ENCODE measurements around the gene PRAMEF5. TPM values are rescaled to one million over a fixed set of nuclear protein-coding genes. Genes with fewer than 3 reads are reported as not detected.
"Not testable (repeated sequence)": the region's sequence is repeated elsewhere in the genome, so short reads cannot be mapped to it uniquely, and the experiment has no call there.

Gene PRAMEF5
- polyA plus RNA-seq (2012; ENCODE audit: insufficient read depth, insufficient read length), result not detected

DNA sequence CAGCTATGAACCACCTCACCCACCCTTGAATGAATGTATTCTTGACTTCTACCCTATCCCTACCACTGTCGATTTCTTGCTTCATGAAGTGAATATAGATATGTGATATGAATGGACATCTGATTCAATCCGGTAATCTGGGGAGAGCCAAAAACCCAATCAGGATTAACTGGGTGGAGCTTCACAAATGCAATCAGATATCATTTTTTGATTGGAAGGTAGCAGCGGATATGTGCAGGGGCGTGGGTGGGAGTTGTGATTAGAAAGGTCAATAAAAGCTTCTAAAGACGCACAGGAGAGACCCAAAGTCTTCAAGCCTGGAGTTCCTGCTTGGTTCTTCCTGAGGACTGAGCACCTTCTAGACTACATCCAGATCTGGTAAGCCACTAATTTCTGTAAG lies at the start of gene PRAMEF5:
TSS of gene PRAMEF5 (plus strand) at position 301 of the 400 bp plus-strand sequence. CDS start 5,071 bp downstream, outside the sequence.
- not testable (repeated sequence) for H3K4me3 ChIP-seq (ENCODE audit: low read length); DNase-seq (ENCODE audit: low read depth, low spot score)

DNA sequence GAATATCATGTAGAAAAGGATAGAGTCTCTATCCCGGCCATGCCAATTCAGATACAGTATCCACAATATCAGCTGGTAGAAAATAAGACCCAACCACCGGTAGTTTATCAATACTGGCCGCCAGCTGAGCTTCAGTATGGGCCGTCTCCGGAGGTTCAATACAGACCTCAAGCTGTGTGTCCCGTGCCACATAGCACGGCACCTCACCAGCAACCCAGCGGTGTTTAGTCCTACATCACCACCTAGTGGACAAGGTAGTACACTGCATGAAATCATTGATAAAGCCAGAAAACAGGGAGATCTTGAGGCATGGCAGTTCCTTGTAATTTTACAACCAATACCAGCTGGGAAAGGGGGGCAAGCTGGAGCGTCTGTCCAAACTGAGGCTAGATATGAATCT lies 45.3 kb upstream of the PRAMEF5 start:
- H3K4me3 ChIP-seq (ENCODE audit: low read length); DNase-seq (ENCODE audit: low read depth, low spot score): not testable (repeated sequence)

DNA sequence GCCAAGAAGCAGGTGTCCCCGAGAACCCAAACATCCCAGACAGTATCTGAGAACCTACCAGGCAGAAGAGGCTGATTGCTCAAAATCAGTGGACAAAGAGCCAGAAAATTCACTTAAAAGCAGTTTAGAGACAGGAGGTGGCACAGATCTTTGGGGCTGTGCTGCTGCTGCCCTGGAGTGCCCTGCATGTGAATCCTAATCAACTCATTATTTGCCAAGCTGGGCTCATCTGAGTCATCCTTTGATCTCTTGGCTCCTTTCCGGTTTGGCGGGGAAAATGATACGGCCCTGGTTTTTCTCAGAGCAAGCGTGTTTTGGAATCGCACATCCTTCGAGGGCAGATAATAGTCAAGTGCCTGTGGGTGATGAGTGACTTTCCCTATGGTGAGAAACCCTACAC lies 37.4 kb upstream of the PRAMEF5 start:
- DNase-seq (ENCODE audit: low read depth, low spot score); H3K4me3 ChIP-seq (ENCODE audit: low read length): not testable (repeated sequence)

DNA sequence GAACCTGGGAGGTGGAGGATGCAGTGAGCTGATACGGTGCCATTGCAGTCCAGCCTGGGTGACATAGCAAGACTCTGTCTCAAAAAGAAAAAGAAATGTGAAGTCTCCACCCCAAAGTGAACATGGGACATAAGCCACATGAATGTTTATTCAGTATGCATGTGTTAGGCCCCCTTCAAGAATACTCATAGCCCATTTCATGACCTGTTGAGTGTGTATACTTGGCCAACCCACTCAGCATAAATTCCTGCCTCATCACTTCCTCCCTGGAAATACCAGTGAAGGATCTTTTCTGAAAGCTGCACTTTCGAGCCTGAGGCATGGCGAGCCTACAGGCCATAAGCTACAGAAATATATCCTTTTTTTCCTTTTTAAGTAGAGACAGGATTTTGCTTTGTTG lies 34.8 kb upstream of the PRAMEF5 start:
- H3K4me3 ChIP-seq (ENCODE audit: low read length); DNase-seq (ENCODE audit: low read depth, low spot score): not testable (repeated sequence)

DNA sequence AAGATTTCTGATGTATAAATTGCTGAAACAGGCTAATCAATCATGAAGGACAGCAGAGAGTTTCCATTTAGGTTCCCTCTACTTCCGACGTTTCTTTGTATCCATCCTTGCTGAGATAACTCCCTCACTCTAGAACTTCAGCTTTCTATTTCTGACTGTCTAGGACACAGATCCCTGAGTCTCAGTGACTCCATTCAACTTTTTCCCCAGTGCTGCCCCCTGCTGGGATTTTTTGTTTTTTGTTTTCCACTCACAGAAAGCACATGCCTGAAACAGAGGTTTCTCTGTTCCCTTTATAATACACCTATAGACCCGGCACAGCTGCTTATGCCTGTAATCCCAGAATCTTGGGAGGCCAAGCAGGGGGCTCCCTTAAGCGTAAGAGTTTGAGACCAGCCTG lies 31.2 kb upstream of the PRAMEF5 start:
- DNase-seq (ENCODE audit: low read depth, low spot score), result not testable (repeated sequence)

DNA sequence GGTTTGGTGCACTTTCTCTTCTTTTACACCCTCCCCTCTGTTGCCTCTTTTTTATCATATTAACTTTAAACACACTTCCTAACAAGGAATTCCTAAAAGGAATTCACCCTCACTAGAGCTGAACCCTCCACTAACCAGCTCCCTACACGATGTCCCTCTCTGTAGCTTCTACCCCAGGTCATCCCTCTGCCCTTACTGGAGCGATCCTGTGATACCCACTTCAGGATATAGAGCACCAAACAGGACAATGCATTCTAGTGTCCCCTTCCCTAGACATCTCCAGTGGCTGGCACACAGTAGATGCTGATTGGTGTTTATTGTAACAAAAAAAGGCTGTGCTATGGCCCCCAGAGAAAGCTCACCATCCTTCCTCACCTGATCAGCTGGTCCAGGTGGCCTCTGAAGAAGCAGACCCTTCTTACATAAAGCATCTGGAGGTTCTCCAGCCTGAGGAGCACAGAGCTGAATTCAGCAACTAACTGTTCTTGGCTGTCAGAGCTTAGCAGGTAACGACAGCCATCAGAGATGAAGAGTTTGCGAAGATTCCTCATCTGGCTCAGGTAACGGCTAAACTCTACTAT lies 29.4 kb upstream of the PRAMEF5 start:
- H3K4me3 ChIP-seq (ENCODE audit: low read length), result no peak overlapping the region
- DNase-seq (ENCODE audit: low read depth, low spot score), result no peak

More for the DNA sequence above, 31.2 kb upstream of the PRAMEF5 start:
- H3K4me3 ChIP-seq (ENCODE audit: low read length), result not testable (repeated sequence)

DNA sequence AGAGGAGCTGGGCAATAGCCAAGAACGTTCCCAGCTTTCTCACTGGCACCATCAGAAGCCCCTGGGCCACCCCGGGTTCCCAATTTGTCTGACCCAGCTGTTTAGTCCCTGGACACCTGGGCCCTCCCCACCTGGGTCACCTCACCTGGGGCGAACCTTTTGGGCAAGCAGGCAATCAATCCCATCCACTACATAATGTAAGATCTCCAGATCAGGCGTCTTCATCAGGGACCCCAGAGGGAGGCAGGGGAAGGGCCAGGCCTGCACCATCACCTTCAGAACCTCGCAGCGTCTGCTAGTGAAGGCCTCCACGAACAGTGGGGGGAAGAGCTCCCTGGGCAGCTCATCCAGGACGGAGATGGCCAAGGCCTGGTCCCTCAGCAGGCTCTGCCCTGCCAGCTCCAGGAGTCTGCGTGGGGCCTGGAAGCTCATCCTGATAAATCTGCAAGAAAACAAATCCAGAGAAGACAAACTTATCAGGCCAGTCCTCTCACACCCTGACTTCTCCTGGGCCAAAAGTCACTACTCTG lies 28.3 kb upstream of the PRAMEF5 start, which contains the start of gene PRAMEF18:
TSS of gene PRAMEF18 (minus strand) at position 480 of the 530 bp plus-strand sequence. CDS start at position 432, 48 bp downstream.
- H3K4me3 ChIP-seq (ENCODE audit: low read length); DNase-seq (ENCODE audit: low read depth, low spot score): not testable (repeated sequence)

DNA sequence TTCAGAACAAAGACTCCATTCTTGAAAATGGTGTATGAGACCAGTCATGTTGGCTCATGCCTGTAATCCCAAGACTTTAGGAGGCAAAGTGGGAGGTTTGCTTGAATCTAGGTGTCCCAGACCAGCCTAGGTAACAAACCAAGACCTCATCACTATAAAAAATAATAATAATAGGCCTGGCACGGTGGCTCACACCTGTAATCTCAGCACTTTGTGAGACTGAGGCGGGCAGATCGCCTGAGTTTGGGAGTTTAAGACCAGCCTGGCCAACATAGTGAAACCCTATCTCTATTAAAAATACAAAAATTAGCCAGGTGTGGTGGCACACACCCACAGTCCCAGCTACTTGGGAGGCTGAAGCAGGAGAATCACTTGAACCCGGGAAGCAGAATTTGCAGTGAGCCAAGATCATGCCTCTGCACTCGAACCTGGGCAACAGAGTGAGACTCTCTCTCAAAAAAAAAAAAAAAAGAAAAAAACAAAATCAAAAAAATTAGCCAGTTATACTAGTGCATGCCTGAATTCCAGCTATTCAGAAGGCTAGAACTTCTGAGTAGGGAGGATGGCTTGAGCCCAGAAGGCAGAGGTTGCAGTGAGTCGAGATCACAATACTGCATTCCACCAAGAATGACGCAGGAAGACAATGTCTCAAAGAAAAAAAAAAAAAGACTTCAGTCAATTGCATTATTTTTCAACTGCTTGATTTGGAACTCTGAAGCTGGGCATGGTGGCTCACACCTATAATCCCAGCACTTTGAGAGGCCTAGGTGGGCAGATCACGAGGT lies 26.5 kb upstream of the PRAMEF5 start:
- DNase-seq (ENCODE audit: low read depth, low spot score); H3K4me3 ChIP-seq (ENCODE audit: low read length): not testable (repeated sequence)

DNA sequence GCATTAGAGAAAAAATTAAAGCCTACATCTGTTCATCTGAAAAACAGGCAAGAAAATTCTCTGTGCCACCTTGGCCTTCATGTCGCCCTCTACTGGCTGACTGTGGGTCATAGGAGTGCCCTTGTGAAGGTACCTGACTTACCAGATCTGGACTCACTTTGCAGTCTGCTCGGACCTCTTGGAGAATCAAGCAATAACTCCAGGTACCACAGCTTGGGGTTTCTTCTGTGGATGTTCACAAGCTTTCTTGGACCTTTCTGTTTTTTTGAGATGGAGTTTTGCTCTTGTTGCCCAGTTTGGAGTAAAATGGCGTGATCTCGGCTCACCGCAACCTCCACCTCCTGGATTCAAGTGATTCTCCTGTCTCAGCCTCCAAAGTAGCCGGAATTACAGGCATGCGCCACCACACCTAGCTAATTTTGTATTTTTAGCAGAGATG lies 25.6 kb upstream of the PRAMEF5 start:
- DNase-seq (ENCODE audit: low read depth, low spot score), result peak; percentile 20
- no peak overlapping the region for H3K4me3 ChIP-seq (ENCODE audit: low read length)

DNA sequence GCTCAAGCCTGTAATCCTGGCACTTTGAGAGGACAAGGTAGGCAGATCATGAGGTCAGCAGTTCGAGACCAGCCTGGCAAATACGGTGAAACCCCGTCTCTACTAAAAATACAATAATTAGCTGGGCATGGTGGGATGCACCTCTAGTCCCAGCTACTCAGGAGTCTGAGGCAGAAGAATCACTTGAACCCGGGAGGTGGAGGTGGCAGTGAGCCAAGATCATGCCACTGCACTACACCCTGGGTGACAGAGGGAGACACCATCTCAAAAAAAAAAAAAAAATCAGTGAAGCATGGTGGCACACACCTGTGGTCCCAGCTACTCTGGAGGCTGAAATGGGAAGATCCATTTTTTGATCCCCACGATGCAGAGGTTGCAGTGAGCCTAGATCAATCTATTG lies 23.9 kb upstream of the PRAMEF5 start:
- DNase-seq (ENCODE audit: low read depth, low spot score); H3K4me3 ChIP-seq (ENCODE audit: low read length): not testable (repeated sequence)

DNA sequence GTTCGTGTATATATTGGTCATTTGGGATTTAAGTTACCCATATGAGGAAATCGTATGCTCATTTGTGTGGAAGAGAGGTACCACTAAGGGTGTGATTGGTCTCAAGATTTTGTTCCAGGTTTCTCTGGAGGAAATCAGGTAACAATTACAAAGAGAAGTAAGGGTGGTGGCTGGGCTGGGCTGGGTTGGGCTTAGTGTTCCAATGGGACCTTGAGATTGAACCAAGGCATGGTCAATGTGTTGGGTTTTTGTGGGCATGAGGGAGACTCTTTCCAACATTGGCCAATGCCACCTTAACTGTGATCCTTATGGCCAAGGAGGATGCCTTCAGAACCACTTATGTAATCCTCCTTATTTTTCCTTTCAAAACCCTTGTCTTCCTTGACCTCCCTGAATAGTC lies 23.4 kb upstream of the PRAMEF5 start:
- not testable (repeated sequence) for DNase-seq (ENCODE audit: low read depth, low spot score); H3K4me3 ChIP-seq (ENCODE audit: low read length)

DNA sequence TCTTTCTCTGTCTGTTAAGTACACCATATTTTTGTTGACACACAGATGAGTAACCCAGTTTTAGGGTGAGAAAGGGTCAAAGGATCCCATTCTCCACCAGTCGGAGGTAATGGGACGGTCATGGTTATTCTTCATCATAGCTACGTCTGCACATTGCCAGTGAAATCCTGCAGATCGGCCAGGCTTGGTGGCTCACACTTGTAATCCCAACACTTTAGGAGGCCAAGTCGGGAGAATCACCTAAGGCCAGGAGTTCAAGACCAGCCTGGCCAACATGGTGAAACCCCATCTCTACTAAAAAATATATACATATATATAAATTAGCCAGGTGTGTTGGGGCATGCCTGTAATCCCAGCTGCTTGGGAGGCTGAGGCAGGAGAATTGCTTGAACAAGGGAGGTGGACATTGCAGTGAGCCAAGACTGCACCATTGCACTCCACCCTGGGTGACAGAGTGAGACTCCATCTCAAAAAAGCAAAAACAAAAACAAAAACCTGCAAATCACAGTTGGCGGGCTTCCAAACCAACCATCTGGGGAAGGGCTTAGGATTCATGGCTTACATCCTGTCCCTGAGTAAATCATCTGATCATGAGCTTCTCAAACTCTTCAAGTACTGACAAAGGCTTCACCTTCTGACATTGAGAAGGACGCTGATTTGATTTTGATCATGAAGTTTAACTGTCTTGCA lies 22.8 kb upstream of the PRAMEF5 start:
- H3K4me3 ChIP-seq (ENCODE audit: low read length), result not testable (repeated sequence)
- DNase-seq (ENCODE audit: low read depth, low spot score), result peak; percentile 7

DNA sequence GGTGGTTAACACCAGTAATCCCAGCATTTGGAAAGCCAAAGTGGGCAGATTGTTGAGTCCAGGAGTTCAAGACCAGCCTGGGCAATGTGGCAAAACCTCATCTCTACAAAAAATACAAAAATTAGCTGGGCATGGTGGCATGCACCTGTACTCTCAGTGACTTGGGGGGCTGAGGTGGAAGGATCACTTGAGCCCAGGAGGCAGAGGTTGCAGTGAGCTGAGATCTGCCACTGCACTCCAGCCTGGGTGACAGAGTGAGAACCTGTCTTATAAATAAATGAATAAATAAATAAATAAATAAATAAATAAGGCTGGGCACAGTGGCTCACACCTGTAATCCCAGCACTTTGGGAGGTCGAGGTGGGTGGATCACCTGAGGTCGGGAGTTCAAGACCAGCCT lies 21.9 kb upstream of the PRAMEF5 start:
- not testable (repeated sequence) for DNase-seq (ENCODE audit: low read depth, low spot score); H3K4me3 ChIP-seq (ENCODE audit: low read length)

DNA sequence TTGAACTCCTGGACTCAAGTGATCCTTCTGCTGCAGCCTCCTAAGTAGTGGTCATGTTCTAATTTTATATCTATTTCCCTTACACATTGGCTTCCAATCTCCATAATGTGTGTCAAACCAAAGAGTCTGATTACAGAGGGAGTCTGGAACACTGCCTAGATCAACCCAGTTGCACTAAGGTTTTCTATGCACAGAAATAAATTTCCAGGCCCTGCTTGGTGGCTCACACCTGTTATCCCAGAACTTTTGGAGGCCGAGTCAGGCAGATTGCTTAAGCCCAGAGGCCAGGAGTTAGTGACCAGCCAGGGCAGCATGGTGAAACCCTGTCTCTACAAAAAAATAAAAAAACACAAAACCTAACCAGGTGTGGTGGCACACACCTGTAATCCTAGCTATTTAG lies 19.9 kb upstream of the PRAMEF5 start:
- DNase-seq (ENCODE audit: low read depth, low spot score); H3K4me3 ChIP-seq (ENCODE audit: low read length): not testable (repeated sequence)

DNA sequence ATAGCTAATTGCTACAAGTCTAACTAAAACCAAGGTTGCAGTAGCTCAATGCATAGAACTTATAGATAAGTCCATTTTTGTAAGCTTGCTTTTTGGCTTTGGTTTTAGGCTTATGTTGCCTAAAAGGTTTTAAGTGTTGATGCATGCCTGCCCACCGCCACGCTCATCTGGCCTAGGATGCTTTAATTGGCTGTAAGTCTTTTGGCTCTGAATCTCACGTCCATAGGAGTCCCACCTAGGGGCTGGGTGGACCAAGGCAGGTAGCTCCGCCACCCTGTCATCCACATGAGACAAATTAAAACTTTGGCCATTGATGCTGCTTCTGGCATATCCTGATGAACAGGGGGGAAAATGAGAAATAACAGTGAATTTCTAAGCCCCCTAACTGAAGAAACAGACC lies 16.4 kb upstream of the PRAMEF5 start:
- H3K4me3 ChIP-seq (ENCODE audit: low read length); DNase-seq (ENCODE audit: low read depth, low spot score): not testable (repeated sequence)

DNA sequence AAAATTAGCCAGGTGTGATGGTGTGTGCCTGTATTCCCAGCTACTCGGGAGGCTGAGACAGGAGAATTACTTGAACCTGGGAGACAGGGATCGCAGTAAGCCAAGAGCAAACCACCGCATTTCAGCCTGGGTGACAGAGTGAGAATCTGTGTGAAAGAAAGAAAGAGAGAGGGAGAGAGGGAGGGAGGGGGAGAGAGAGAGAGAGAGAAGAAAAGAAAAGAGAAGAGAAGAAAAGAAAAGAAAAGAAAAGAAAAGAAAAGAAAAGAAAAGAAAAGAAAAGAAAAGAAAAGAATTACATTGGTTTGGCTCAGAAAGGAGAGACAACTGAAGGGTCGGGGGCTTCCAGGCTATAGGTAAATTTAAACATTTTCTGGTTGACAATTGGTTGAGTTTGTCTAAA lies 14.4 kb upstream of the PRAMEF5 start:
- DNase-seq (ENCODE audit: low read depth, low spot score); H3K4me3 ChIP-seq (ENCODE audit: low read length): not testable (repeated sequence)

DNA sequence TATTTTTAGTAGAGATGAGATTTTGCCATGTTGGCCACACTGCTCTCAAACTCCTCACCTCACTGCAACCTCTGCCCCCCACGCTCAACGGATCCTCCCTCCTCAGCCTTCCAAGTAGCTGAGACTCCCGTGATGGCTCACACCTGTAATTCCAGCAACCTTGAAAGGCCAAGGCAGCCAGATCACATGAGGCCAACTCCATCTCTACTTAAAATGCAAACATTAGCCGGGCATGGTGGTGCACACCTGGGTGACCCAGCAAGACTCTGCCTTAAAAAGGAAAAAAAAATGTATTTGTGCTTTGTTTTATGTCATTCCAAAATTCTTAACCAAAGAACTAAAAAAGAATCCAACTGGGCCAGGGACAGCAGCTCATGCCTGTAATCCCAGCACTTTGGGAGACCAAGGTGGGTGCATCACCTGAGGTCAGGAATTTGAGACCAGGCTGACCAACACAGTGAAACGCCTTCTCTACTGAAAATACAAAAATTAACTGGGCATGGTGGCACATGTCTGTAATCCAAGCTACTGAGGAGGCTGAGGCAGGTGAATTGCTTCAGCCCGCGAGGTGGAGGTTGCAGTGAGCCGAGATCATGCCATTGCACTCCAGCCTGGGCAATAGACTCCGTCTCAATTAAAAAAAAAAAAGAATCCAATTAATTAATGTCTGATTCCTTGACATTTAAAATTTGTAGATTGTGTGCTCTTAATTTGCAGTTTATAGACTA lies 10.3 kb upstream of the PRAMEF5 start:
- not testable (repeated sequence) for H3K4me3 ChIP-seq (ENCODE audit: low read length); DNase-seq (ENCODE audit: low read depth, low spot score)

DNA sequence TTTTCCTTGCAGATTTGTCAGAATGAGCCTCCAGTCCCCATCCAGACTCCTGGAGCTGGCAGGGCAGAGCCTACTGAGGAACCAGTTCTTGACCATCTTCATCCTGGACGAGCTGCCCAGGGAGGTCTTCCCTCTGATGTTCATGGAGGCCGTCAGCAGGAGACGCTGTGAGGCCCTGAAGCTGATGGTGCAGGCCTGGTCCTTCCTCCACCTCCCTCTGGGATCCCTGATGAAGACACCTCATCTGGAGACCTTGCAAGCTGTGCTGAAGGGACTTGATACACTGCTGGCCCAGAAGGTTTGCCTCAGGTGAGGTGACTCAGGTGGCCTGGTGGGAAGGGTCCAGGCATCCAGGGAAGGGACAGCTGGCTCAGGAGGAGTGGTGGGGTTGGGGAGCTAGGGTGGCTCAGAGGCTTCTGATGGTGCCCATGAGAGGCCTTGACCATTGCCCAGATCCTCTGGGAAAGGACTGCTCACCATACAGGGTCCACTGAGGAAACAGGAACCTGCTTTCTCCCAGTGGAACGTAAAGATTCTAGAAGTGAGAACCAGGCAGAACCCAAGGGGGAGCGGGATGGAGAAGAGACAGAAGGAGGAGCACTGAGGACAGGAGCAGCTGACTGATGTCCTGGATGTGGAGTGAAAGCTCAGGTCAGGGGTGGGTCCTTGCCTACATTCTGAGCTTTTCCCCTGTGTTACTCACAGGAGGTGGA lies 8.0 kb upstream of the PRAMEF5 start:
- DNase-seq (ENCODE audit: low read depth, low spot score), result not testable (repeated sequence)

More for the DNA sequence above, 8.0 kb upstream of the PRAMEF5 start:
- H3K4me3 ChIP-seq (ENCODE audit: low read length), result not testable (repeated sequence)

Measured in Jurkat, Clone E6-1 (cell line).